ENCODE data around the gene SLC6A20. TPM values are rescaled to one million over a fixed set of nuclear protein-coding genes. Genes with fewer than 3 reads are reported as not detected.

Gene SLC6A20
- total RNA-seq, 1 donor from 2014 or later: not detected

DNA sequence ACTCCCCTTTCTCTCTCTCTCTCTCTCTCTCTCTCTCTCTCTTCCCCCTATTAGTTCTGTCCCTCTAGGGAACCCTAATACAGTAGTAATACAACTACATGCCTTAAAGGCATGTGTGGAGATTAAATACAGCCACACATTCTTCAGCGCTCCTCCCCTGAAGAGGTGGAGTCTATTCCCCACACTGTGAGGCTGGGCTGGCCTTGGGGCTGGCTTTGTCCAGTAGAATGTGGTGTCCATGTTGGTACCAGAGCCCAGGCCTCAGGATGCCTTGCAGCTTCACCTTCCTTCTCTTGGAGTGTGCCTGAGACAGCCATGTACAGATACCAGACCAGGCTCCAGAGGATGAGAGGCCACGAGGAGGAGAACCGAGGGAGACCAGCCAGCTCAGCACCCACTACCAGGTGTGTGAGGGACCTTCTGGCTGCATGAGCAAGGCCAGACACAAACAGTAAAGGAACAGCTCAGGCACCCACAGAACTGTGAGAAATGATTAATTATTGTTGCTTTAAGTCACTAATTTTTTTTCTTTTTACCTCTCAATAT is 10.7 kb downstream of the SLC6A20 start:
- POLR2A ChIA-PET: no interaction called here
- H3K4me3 Mint-ChIP-seq: no peak overlapping the region
- CTCF ChIA-PET: no interaction called here
- H3K36me3 Mint-ChIP-seq (ENCODE audit: low read depth): peaks cover 2% of the 10 kb centered on the region
- DNase-seq (no peak), ATAC-seq (ENCODE audit: low read depth) (no peak)
- peaks cover 3% of the 10 kb centered on the region for H3K27me3 Mint-ChIP-seq
- no peaks in the 10 kb centered on the region for H3K4me1 Mint-ChIP-seq
- intact Hi-C loops (cut with micrococcal nuclease): no loop called here
- peaks cover 16% of the 10 kb centered on the region for H3K9me3 Mint-ChIP-seq
- TF ChIP-seq, protein P1, sequence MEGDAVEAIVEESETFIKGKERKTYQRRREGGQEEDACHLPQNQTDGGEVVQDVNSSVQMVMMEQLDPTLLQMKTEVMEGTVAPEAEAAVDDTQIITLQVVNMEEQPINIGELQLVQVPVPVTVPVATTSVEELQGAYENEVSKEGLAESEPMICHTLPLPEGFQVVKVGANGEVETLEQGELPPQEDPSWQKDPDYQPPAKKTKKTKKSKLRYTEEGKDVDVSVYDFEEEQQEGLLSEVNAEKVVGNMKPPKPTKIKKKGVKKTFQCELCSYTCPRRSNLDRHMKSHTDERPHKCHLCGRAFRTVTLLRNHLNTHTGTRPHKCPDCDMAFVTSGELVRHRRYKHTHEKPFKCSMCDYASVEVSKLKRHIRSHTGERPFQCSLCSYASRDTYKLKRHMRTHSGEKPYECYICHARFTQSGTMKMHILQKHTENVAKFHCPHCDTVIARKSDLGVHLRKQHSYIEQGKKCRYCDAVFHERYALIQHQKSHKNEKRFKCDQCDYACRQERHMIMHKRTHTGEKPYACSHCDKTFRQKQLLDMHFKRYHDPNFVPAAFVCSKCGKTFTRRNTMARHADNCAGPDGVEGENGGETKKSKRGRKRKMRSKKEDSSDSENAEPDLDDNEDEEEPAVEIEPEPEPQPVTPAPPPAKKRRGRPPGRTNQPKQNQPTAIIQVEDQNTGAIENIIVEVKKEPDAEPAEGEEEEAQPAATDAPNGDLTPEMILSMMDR (IDR thresholded peaks at IDR 0.05): no peak
- H3K27ac Mint-ChIP-seq: no peak overlapping the region

DNA sequence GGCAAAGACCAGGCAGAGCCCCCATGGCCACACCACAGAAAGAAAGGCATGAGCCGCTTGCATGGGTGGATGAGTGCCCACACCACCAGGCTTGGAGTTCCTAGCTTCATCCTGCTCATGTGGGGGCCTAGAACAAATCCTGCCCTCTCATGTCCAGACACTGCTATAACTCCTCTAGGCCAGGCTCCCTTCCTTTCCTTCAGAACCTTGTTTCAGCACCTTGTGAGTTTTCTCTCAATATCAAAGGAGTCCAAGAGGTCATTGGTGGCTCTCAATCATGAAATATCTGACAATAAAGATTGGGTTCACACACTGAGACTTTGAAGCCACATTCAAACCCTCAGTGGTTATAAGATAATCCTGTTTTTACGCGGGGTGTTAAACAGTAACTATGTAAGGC is 12.7 kb downstream of the SLC6A20 start:
- intact Hi-C loops (cut with micrococcal nuclease): no loop called here
- DNase-seq: no peak
- Mint-ChIP-seq H3K27ac (no peak overlapping the region), H3K4me1 (no peaks in the 10 kb centered on the region), H3K4me3 (no peak overlapping the region), H3K27me3 (peaks cover 3% of the 10 kb centered on the region), H3K36me3 (ENCODE audit: low read depth) (no peaks in the 10 kb centered on the region), H3K9me3 (peaks cover 10% of the 10 kb centered on the region)
- TF ChIP-seq, protein P1 (IDR thresholded peaks at IDR 0.05): no peak
- ChIA-PET POLR2A (no interaction called here), CTCF (no interaction called here)
- no peak for ATAC-seq (ENCODE audit: low read depth)

DNA sequence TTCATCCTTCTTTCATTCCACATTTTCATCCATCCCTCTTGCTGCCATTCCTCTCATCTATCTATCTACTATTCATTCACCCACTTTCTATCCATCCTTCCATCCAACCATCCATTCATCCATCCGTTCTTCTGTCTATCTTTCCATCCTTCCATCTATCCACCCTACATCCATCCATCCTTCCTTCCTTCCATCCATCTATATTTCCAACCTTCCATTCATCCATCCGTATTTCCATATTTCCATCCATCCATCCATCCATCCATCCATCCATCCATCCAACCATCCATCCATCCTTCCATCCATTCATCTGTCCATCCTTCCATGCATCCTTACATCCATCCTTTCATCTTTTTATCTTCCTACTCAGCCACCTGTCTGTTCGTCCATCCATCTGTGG is 14.0 kb downstream of the SLC6A20 start:
- ATAC-seq (ENCODE audit: low read depth) (no peak), DNase-seq (no peak)
- intact Hi-C loops (cut with micrococcal nuclease): no loop called here
- H3K4me1 Mint-ChIP-seq: no peaks in the 10 kb centered on the region
- peaks cover 3% of the 10 kb centered on the region for H3K27me3 Mint-ChIP-seq
- no peaks in the 10 kb centered on the region for H3K36me3 Mint-ChIP-seq (ENCODE audit: low read depth)
- H3K4me3 Mint-ChIP-seq: no peak overlapping the region
- peaks cover 10% of the 10 kb centered on the region for H3K9me3 Mint-ChIP-seq
- ChIA-PET POLR2A (no interaction called here), CTCF (no interaction called here)
- no peak overlapping the region for H3K27ac Mint-ChIP-seq
- TF ChIP-seq, protein P1 (IDR thresholded peaks at IDR 0.05): no peak

DNA sequence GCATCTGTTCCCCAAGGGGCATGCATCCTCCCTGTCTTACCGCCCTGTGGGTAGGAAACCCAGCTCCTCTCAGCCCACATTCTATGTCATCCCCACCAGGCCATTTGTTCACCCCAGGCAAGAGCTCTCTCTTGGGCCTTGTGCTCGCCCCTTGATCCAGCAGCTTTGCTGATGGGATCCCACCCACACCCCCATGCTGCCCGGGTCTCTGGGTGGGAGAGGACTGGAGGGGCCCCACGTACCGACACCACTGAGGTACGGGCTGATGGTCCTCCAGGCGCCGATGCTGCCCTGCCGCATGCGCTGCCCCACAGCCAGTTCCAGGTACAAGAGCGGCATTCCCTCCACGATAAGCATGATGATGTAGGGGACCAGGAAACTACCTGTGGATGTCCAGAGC is 14.5 kb downstream of the SLC6A20 start:
- no peak overlapping the region for H3K4me3 Mint-ChIP-seq
- CTCF ChIA-PET: no interaction called here
- intact Hi-C loops (cut with micrococcal nuclease): no loop called here
- POLR2A ChIA-PET: no interaction called here
- H3K4me1 Mint-ChIP-seq: no peaks in the 10 kb centered on the region
- H3K36me3 Mint-ChIP-seq (ENCODE audit: low read depth): no peaks in the 10 kb centered on the region
- peaks cover 10% of the 10 kb centered on the region for H3K9me3 Mint-ChIP-seq
- TF ChIP-seq, protein P1 (IDR thresholded peaks at IDR 0.05): no peak
- H3K27me3 Mint-ChIP-seq: no peaks in the 10 kb centered on the region
- no peak overlapping the region for H3K27ac Mint-ChIP-seq
- ATAC-seq (ENCODE audit: low read depth): no peak
- no peak for DNase-seq

DNA sequence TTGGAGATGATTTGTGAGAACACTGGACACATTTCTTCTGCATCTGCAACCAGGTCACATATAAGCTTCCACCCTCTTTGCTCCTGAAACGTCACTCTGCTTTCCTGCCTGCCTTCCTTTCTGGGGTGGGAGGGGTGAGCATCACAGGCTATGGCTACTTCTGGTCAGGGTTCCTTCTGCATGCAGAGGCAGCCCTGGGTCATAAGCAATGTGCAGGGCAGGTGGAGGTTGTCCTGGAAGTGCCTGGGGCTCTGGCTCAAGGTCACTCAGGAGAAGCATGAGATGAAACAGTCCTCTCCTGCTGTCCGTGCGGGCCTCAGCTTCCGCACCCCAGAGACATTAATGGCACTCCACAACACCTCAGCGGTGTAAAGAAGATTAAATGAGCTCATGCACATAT is 15.1 kb downstream of the SLC6A20 start:
- CTCF ChIA-PET: no interaction called here
- ATAC-seq (ENCODE audit: low read depth): no peak
- Mint-ChIP-seq H3K9me3 (peaks cover 10% of the 10 kb centered on the region), H3K4me1 (no peaks in the 10 kb centered on the region), H3K36me3 (ENCODE audit: low read depth) (no peaks in the 10 kb centered on the region), H3K4me3 (no peak overlapping the region), H3K27me3 (no peaks in the 10 kb centered on the region), H3K27ac (no peak overlapping the region)
- TF ChIP-seq, protein P1 (IDR thresholded peaks at IDR 0.05): no peak
- intact Hi-C loops (cut with micrococcal nuclease): no loop called here
- POLR2A ChIA-PET: no interaction called here
- no peak for DNase-seq
